Astrocyte of the spinal cord (primary cell): ENCODE results near the gene PRDM5.
"Not testable (repeated sequence)": the region's sequence is repeated elsewhere in the genome, so short reads cannot be mapped to it uniquely, and the experiment has no call there.

ENCODE experiments used
- DNase-seq: peaks from one replicate; pipeline ENCODE4 v3.0.0; 2011; ENCODE audit warnings: low read depth, low spot score
- H3K4me3 ChIP-seq: 2 replicates; pipeline ENCODE4 v1.5.1; 2011; ENCODE audit warnings: low read depth, mild to moderate bottlenecking, low read length, moderate library complexity
- CTCF ChIP-seq: IDR thresholded peaks from 2 replicates; pipeline ENCODE4 v1.5.1; 2012; ENCODE audit warnings: low read depth, mild to moderate bottlenecking, low read length, inconsistent platforms
- in situ Hi-C: cut with HindIII; loops from 2 replicates; pipeline ENCODE4 v1.10.0; 2017; ENCODE audit warnings: low sequenced_read_pairs

Gene PRDM5

GRCh38 chr4:120659616-120660170 lies 262.8 kb downstream of the PRDM5 start:
- in situ Hi-C loops, result no loop called here

GRCh38 chr4:120658772-120659171 lies 263.8 kb downstream of the PRDM5 start:
- DNase-seq, result no peak
- in situ Hi-C loops, result no loop called here
- no peak overlapping the region for H3K4me3 ChIP-seq
- TF ChIP-seq CTCF, result no peak

More at GRCh38 chr4:120659616-120660170, 262.8 kb downstream of the PRDM5 start:
- TF ChIP-seq CTCF, result no peak
- no peak overlapping the region for H3K4me3 ChIP-seq
- DNase-seq, result no peak

- H3K4me3 ChIP-seq, result no peak overlapping the region
- in situ Hi-C loops, result no loop called here
- DNase-seq, result no peak
- no peak for TF ChIP-seq CTCF
Measured at GRCh38 chr4:120653804-120654573, 268.5 kb downstream of the PRDM5 start.

- in situ Hi-C loops, DNase-seq, H3K4me3 ChIP-seq: not testable (repeated sequence)
Measured at GRCh38 chr4:120648336-120648735, 274.2 kb downstream of the PRDM5 start.
